GM21737 (cell line): ENCODE measurements around the gene PPP2R5B.

Experiments used
- ATAC-seq: cut with Tn5 transposase; IDR thresholded peaks from one replicate; pipeline ENCODE4 v1.9.1; 2021; ENCODE audit warnings: mild to moderate bottlenecking, moderate library complexity; ENCODE audit not compliant: unreplicated experiment

The PPP2R5B gene

DNA sequence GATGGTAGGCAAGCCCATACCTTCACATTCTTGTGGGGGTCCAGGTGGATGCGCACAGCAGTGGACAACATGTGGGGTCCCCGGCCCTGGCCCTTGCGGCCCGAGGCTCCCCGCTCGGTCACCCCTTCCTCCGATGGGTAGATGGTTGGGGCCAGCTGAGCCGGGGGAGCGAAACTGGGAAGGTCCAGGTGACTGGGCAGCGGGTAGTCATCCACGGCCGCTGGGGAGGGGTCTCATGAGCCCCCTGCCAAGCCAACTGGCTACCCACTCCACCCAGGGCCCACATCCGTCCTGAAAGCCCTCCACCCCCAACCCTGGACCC is 18.2 kb upstream of the PPP2R5B start:
- no peak for ATAC-seq

DNA sequence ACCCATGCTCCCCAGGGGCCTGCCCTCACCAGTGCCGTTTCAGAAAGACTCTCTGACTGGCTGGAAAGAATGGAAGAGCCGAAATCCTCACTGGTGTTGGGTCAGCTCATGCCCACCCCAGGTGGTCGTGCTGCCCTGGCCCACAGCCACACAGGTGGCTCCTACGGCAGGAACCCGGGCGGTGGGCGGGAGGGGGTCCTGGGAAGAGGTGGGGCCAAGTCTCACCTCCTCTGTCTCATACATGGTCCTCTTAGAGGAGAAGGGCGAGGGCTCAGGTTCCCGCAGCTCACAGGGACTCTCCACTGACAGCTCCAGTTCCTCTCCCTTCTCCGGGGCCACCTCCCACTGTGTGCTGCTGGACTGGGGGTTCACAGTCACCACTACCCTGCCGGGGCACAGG is 15.7 kb upstream of the PPP2R5B start:
- ATAC-seq = no peak

DNA sequence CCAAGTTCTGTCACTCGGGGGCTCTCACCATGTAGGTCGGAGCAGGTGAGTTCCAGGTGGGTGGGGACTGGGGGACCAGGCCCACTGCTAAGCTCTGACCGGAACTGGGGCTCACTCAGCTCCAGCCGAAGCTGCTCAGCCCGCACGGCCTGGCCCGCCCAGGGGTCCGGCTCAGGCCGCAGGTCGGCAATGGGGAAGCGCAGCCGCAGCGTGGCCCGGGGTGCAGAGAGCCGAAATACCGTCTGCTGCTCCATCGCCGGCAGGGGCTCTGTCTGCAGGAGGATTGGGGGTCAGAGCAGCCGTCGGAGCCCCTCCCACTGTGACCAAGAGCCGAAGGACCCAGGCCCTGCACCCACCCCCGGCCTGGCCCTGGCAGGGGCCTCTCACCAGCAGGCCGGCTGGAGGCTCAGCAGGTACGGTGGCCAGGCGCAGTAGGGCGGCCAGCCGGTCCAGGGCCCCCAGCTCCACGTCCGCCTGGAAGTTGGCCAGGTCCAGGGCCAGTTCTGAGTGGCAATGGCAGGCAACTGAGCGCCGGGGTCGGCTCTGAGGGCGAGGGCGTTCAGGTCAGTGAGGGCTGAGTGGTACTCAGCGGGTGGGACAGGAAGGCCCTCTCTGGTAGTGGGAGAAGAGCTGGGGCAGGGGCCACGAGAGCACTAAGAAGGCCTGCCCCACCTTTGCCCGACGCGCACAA is 14.7 kb upstream of the PPP2R5B start:
- ATAC-seq = no peak

DNA sequence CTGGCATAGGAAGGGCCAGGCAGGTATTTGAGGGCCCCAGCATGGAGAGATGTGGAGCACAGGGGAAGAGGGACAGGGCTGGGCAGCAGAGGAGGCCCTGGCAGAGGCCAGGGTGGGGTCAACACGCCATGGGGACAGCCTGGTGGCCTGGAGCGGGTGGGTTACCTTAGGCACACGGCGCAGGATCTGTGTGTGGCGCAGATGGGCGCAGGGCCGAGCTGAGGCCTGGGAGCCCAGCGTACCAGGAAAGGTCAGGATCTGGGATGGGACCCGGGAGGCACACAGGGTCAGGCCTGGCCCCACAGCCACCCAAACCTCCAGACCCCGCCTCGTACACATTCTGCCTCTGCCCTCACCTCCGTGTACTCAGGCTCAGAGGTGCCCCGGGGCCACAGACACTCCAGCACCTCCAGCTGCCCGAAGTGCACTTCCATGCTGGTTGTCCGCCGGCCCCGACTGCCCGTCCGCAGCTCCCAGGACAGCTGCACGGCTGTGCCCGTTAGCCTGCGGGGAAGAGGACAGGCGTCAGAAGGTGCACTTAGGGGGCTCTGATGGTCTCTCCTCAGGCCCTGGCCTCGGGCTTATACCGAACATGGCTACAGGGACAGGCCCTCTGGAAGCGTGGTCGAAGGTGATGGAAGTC is 13.9 kb upstream of the PPP2R5B start:
- no peak for ATAC-seq

DNA sequence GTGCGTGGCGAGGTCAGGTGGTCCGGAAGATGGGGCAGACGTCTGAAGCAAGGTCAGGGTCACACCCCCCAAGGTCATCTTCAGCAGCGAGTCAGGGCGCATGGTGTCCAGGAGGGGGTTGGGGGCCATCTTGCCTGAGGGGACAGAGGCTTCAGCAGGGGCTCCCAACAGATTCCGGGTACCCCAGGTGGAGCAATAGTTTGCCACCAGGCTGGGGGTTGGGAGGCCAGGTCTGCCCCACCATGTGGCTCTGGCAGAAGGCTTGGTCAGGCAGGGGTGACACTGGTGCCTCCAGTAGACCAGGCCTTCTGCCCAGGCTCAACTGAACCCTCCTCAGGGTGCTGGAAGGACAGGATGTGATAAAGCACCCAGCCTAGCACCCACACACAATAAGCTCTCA is 13.3 kb upstream of the PPP2R5B start:
- ATAC-seq = no peak

DNA sequence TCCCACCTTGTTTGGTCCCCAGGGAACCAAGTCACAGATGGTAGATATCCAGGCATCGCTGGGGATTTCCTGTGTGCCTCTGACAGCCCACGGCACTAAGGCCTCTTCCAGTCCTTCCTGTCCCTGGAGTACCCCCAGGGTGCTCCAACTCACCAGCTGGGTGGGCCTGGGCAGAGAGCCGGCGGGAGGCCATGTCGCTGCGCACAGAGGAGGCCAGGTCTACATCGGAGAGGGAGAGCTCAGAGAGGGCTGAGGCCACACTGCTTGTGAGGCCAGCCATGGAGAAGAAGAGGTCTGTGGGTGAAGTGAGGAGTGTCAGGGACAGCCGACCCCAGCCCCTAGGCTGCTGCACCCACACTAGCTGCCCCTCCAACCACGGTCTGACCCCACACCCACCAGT is 12.8 kb upstream of the PPP2R5B start:
- ATAC-seq = no peak

DNA sequence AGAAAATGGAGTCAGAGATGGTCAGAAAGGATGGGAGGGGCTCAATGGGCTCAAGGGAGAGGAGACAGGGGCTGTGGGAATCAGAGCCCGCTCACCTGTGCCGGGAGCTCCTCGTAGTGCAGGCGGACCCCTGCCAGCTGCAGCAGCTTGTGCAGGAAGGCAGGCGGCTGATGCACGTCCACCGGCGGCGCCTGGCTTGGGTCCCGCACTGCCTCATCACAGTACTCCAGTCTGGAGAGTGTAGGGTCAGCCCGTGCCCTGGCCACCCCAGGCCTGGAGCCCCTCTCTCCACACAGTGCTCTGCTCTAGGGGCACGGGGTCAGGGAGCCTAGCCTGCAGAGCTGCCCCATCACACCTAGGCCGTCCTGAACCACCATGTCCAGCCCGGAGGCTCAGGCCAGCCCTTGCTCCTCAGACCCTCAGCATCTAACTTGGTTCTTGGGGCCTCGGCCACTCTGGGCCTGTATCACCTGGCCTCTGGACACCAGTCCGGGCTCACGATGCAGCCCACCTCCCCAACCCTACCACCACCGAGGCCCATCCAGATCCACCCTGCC is 11.2 kb upstream of the PPP2R5B start:
- ATAC-seq = no peak

DNA sequence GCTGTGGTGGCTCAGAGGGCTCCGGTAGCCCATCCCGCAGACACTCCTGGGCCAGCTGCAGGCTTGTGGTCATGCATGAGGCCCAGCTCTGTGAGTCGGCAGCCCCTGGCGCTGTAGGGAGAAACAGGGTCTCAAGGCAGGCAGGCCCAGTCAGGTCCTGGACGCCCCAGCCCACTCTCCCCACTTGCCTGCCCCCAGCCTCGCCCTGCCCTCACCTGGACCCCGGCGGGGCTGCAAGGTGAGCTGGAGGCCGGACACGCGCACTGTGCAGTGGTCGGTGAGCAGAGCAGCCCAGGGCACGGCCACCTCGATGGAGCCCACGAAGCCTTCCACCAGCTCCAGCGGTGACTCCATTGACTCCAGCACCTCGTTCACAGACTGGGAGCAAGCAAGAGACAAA is 10.4 kb upstream of the PPP2R5B start:
- ATAC-seq = no peak

DNA sequence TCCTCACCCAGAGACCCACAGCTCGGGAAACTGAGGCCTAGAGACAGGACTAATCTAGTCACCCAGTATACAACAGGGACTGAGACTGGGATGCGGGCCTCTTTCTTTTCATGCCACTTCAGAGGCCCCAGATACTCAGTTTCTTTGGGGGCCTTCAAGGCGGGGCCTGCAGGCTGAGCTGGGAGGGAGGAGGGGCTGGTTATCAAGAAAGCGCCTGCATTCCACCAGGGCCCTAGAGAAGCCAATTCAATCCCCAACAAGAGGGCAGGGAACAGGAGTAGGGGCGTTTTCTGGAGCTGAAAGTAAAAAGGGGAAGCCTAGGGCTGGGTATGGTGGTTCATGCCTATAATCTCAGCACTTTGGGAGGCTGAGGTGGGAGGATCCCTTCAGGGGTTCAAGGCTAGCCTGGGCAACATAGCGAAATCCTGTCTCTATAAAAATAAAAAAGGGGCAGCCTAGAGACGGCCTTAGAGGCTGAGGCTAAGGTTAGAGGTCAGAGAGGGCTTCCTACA is 9.1 kb upstream of the PPP2R5B start:
- ATAC-seq = no peak

DNA sequence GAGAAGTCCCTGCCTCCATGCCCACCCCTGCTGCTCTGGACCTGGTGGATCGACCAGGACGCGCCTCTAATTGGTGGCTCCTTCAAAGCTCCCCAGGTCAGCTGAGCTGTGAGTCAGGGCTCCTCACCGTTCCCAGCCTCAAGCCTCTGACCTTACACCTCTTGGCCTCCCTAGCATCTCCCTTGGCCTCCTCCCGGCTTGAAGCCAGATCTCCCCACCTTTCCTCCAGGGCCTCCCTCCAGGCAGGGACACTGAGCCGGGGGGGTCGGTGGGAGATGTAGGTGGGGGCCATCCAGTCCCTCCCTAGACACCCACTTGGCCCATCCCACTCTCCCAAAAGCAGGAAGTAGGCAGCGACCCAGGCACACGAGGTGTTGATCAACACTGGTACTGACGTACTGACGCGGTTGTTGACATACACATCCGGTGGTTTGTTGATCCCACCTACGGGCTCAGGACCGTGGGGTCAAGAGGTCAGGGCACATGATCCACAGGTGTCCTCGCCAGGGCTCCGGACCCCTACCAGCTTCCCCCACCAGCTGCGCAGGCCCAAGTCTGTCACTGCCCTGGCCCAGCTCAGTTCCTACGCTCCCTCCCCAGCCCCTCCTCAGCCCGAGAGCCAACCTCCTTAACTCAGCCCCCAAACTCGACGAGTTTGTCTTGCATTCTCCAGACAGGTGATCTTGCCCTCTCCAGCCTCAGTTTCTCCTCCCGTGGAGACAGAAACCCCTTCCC is 8.3 kb upstream of the PPP2R5B start:
- no peak for ATAC-seq

DNA sequence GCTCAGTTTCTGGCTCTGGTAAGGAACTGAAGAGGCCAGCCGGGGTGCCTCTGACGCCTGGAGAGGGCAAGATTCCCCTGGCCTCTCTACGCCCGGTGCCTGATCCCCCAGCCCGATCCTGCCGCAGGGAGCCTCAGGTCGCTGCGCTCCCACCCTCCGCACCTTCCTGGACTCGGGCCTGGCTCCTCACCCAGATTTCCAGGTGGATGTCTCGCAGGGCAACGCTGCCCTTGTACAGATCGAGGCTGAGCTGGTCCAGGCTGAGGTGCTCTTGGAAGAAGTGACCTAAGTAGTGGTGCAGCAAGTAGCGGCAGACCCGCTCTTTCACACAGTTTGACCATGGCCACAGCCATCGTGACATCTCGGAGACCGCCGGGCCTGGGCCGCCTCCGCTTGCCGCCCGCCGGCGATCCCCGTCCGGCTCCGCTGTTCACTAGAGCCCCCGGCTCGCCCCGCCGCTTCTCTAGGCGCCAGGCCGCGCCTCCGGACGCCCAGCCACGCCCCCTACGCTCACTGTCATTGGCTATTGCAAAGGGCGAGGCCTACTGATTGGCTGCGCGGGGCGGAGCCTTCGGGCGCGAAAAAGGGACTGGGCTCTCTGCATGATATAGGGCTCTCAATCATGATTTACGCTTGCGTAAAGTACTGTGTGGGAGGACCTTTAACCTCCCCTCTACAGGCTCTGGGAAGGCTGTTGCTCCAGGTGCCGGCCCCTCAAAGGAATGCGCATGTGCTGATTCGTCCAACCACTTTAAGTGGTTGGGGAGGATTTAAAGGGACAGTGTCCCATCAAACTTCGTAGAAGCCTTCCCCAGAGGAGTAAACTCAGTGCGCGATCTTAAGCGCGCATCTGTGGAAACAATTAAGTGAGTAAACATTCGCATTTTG is 7.5 kb upstream of the PPP2R5B start, which contains the start of gene ATG2A:
Gene ATG2A, minus strand, starts transcription at position 435 of the 888 bp plus-strand sequence. Its CDS starts 74 bp downstream, at position 361.
- peak; percentile 90 for ATAC-seq

DNA sequence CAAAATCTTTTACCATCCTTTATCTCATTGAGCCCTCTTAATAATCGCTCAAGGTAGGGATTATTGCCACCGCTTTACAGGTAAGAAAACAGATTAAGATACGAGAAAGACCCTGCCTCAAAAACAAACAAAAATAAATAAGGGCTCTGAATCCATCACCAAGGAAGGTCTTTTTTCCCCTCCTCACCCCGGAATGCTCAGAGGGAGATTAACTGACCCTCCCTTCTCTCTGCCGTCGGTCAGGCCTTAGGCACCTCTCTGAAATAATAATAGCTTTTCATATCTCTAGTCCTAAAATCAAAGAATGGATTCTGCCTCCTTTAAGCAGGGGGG is 6.9 kb upstream of the PPP2R5B start:
- no peak for ATAC-seq

DNA sequence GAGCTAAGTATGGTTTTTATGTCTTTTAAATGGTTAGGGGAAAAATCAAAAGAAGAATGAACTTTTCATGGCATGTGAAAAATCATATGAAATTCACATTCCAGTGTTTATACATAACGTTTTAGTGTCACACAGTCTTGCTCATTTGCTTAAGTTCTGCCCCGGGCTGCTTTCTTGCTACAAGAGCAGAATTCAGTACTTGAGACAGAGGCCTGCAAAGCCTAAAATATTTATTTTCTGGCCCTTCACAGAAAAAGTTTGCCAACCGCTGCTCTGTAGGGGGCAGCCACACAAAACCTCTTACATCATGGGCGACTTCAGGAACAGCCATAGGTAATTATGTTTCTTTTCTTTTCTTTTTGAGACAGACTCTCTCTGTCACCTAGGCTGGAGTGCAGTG is 6.5 kb upstream of the PPP2R5B start:
- no peak for ATAC-seq

DNA sequence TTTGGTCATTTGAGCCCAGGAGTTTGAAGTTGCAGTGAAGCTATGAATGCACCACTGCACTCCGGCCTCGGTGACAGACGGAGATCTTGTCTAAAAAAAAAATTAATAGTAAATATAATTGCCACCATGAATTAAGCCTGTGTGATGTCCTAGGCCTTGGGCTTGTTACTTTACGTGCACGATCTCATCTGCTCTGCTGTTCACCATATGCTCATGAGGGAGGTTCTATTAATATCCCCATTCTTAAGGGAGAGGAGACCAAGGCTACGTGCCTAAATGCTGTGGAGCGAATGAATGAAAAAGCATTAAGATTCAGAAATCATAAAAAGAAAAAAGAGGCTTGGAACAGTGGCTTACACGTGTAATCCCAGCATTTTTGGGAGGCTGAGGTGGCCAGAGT is 4.9 kb upstream of the PPP2R5B start:
- ATAC-seq = no peak

DNA sequence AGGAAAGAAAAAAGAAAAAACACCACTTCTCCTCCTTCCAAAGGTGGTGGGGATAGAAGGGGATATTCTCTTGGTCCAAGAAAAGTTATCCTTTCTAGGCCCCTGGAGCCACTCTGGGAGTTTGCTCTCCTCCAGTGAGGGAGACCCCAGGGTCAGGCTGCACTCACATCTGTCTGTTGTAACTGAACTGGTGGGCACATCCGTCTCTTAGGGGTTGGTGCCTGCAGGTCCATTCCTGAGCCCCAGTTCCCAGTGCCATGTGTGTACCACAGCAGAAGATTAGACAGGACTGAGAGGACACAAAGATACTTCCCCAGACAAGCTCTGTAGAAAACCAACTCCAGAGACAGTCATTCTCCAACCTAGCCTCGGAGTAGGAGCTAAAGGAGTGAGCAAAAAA is 4.4 kb upstream of the PPP2R5B start:
- ATAC-seq = no peak

DNA sequence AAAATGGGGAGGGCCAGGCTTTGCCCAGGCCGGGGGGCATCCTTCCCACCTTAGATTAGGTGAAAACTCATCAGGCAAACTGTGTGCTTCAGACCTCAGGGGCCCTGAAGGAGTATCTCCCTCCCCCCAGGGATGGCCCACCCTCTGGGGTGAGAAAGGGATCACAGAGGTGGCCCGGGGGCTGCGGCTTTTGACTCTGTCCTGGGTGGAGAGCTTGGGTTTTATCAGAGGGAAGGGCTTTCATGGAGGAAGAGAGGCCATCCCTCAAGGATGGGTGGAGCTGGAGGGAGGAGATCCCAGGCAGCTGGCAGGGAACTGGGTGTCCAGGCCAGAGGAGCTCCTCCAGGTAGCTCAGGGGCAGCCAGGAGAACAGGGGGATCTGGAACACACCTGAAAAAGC is 3.1 kb upstream of the PPP2R5B start:
- ATAC-seq = no peak

DNA sequence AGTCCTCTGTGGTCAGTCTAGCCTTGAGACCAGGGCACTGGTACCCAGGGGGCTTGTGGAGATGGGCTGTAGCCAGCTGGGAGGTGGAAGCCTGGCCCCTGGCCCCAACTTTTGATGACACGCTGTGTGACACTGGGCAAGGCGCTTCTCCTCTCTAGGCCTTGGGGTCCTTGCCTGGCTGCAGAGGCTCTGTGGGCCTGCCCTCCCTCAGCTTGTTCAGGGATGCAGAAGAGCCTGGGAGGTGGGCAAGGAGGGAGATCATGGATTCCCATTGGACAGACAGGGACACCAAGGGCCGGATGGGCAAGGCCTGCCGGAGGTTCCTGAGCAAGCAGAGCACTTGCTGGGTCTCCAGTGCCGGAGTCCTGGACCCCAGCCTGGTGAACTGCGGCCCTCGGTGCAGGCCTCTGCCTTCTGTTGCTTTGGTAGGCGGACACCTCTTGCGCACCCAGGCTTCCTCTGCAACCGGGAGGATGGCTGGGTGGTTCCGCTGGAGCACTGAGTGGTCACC is 1.3 kb upstream of the PPP2R5B start:
- no peak for ATAC-seq

DNA sequence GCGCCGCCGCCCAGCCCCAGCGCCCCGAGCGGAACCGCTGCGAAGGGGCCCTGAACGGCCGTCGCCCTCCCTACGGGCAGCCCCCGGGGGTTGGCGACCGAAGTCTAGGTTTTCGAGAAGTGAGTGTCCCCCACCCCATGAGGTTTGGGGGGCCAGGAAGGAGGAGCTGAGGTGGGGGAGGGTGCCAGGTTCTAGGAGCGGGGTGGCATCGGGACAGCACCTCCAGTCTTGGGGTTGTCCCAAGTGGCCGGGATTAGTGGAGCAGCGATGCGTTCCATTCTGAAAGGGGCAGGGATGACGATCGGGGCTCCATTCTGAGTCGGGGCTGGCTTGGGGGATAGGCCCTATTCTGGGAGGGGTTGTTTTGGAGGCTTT is 408 bp downstream of the PPP2R5B start:
- no peak for ATAC-seq

DNA sequence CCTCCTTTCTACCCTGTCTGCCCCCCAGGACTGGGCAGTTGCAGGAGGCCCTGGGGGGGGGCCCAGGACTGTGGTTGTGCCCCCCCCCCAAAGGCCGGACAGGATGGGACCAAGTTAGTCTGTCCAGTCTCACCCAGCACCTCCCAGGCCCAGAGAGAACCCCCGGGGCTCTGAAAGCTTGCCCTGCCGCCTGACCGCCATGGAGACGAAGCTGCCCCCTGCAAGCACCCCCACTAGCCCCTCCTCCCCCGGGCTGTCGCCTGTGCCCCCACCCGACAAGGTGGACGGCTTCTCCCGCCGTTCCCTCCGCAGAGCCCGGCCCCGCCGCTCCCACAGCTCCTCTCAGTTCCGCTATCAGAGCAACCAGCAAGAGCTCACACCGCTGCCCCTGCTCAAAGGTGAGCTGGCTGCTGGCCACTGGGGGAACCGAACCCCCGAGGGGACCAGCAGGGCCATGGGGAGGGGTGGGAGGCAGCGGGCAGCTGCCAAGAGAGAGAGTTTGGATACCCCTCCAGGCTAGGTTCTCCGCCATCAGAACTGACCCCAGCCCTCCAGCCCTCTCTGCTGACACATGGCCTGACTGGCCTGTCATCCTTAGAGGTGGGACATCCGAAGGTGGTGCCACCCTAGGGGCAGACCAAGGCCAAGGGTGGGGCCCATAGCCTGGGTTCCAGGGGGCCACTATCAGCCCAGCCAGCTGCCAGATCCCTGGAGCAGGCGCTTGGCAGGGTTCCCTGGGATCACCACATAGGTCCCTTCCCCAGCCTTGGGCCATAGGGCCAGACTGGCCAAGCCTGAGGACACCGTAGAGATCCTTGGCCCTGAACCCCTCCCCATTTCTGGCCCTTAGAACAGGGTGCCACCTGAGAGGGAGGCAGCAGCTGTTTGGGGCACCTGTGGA is 1.3 kb downstream of the PPP2R5B start:
- no peak for ATAC-seq

DNA sequence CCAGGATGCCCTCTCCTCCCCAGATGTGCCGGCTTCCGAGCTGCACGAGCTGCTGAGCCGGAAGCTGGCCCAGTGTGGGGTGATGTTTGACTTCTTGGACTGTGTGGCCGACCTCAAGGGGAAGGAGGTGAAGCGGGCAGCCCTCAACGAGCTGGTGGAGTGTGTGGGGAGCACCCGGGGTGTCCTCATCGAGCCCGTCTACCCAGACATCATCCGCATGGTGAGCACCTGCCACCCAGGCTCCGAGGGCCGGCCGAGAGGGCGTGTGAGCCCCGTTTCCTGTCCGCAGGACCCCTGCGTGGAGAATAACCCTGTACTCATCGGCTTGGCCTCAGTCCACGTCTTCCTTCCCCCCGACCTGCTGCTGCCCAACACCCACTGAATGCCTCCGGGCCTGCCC is 2.2 kb downstream of the PPP2R5B start:
- ATAC-seq = no peak
